PFSK-1 (cell line): ENCODE measurements around the gene SDHA.

Experiments
- FOXP2 ChIP-seq: optimal IDR thresholded peaks from 2 replicates; pipeline ENCODE3; 2011; ENCODE audit warnings: borderline replicate concordance, control low read depth, inconsistent platforms; ENCODE audit not compliant: insufficient read depth; ENCODE audit errors: extremely low read length, extremely low read depth
- POLR2AphosphoS5 ChIP-seq: IDR thresholded peaks from 2 replicates; pipeline ENCODE4 v1.6.1; 2012; ENCODE audit warnings: low read depth, mild to moderate bottlenecking, control low read depth, low read length, moderate library complexity
- REST ChIP-seq, 2 experiments: IDR thresholded peaks; 2 replicates each; pipeline versions ENCODE4 v1.6.1 to v1.8.0; 2011 to 2012; ENCODE audit warnings: low read depth in 2 of 2, low read length in 2 of 2, control low read depth in 1 of 2, inconsistent platforms in 1 of 2, mild to moderate bottlenecking in 1 of 2, moderate library complexity in 1 of 2; ENCODE audit not compliant: insufficient read depth in 1 of 2
- SIN3A ChIP-seq: IDR thresholded peaks from 2 replicates; pipeline ENCODE4 v1.6.1; 2012; ENCODE audit warnings: mild to moderate bottlenecking, low read length, moderate library complexity, borderline replicate concordance; ENCODE audit not compliant: insufficient read depth
- TAF1 ChIP-seq: IDR thresholded peaks from 2 replicates; pipeline ENCODE4 v1.6.1; 2012; ENCODE audit warnings: low read length, control low read depth, borderline replicate concordance; ENCODE audit not compliant: insufficient read depth

The SDHA gene

GRCh38 chr5:191949-192690 is 26.0 kb upstream of the SDHA start:
- no peak for TF ChIP-seq TAF1

GRCh38 chr5:192691-192969 is 25.5 kb upstream of the SDHA start:
- TF ChIP-seq TAF1 = no peak
- no peak for TF ChIP-seq POLR2AphosphoS5
- TF ChIP-seq REST (IDR thresholded peaks at IDR 0.05; ENCODE audit: insufficient read depth in 1 of 2, low read depth in 2 of 2, low read length in 2 of 2) = no peak
- no peak for TF ChIP-seq SIN3A
- TF ChIP-seq FOXP2 = no peak

- TF ChIP-seq FOXP2 = no peak
Observed at GRCh38 chr5:192970-193831, 24.9 kb upstream of the SDHA start.

GRCh38 chr5:194102-194501 is 24.0 kb upstream of the SDHA start:
- TF ChIP-seq SIN3A = no peak

- TF ChIP-seq SIN3A (no peak), POLR2AphosphoS5 (no peak), TAF1 (no peak), REST (IDR thresholded peaks at IDR 0.05; ENCODE audit: insufficient read depth in 1 of 2, low read depth in 2 of 2, low read length in 2 of 2) (no peak), FOXP2 (no peak)
Observed at GRCh38 chr5:194603-195209, 23.4 kb upstream of the SDHA start.

GRCh38 chr5:195401-196160 is 22.5 kb upstream of the SDHA start:
- TF ChIP-seq TAF1 (no peak), FOXP2 (no peak), SIN3A (no peak), REST (IDR thresholded peaks at IDR 0.05; ENCODE audit: insufficient read depth in 1 of 2, low read depth in 2 of 2, low read length in 2 of 2) (no peak), POLR2AphosphoS5 (no peak)
